ENCODE results near the gene MRPL54.

DNA sequence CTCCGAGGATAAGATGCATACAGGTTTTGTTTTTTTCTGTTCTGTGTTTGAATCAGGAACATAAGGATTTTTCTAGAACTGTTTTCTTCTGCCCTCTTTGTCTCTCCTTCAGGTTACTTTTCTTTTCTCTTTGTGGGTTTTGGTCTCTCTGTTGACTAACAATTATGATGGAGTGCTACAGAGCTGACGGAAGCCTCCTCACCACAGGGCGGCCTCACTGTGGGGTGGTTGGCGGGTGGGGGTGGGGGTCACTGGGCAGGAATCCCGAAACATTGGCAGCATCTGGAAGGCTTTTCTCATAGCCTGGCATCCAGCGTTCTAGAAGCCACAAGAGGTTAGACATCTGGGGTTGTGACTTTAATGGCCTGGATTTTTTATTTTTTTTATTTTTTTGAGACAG, 35.7 kb downstream of the MRPL54 start:
- TF ChIP-seq, protein P1, sequence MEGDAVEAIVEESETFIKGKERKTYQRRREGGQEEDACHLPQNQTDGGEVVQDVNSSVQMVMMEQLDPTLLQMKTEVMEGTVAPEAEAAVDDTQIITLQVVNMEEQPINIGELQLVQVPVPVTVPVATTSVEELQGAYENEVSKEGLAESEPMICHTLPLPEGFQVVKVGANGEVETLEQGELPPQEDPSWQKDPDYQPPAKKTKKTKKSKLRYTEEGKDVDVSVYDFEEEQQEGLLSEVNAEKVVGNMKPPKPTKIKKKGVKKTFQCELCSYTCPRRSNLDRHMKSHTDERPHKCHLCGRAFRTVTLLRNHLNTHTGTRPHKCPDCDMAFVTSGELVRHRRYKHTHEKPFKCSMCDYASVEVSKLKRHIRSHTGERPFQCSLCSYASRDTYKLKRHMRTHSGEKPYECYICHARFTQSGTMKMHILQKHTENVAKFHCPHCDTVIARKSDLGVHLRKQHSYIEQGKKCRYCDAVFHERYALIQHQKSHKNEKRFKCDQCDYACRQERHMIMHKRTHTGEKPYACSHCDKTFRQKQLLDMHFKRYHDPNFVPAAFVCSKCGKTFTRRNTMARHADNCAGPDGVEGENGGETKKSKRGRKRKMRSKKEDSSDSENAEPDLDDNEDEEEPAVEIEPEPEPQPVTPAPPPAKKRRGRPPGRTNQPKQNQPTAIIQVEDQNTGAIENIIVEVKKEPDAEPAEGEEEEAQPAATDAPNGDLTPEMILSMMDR (IDR thresholded peaks at IDR 0.05; ENCODE audit: low read depth, low read length) = no peak
- no peak for TF ChIP-seq EZH2phosphoT487 (IDR thresholded peaks at IDR 0.05; ENCODE audit: low read depth)
